Right cardiac atrium (tissue), 5 donors: ENCODE data around the gene ITGAD. TPM values are rescaled to one million over a fixed set of nuclear protein-coding genes. Genes with fewer than 3 reads are reported as not detected.

Source experiments
- ATAC-seq, 2 donors: fragments of 200-7000 bp; cut with Tn5 transposase; one replicate each; pipeline versions ENCODE4 v1.8.0 to v1.9.1; 2020; ENCODE audit warnings: moderate library complexity in 2 of 2, mild to moderate bottlenecking in 1 of 2
- DNase-seq, 3 donors: peaks; one replicate each; pipeline ENCODE4 v3.0.0-alpha.2; 2020
- H3K27ac ChIP-seq: one replicate; pipeline ENCODE4 v1.5.1; 2013; ENCODE audit warnings: mild to moderate bottlenecking, low read length, control low read depth, moderate library complexity
- H3K27me3 ChIP-seq: one replicate; pipeline ENCODE4 v1.6.1; 2013; ENCODE audit not compliant: control insufficient read depth, insufficient read depth
- H3K4me1 ChIP-seq: one replicate; pipeline ENCODE4 v1.6.1; 2013; ENCODE audit warnings: low read length; ENCODE audit not compliant: control insufficient read depth, insufficient read depth
- H3K4me3 ChIP-seq: one replicate; pipeline ENCODE4 v1.5.1; 2013; ENCODE audit warnings: low read length, control low read depth
- H3K9me3 ChIP-seq: one replicate; pipeline ENCODE4 v1.6.1; 2013; ENCODE audit warnings: low read length; ENCODE audit not compliant: control insufficient read depth
- WGBS: extraction: QIAGEN DNeasy Blood & Tissue Kit; methylation state at CpG from one replicate; pipeline ENCODE4 v1.1.7; 2013; 5-methylcytosine and 5-hydroxymethylcytosine counted together
- intact Hi-C, 4 donors: fragments of 100-400 bp; cut with DNase I; formaldehyde crosslinking; loops; one replicate each; pipeline versions ENCODE4 v1.11.0 to v1.14.0; 2022 to 2023
- polyA plus RNA-seq: library from polyadenylated mRNA; stranded (reverse); fragments of 200-250 nt; gene quantifications from one replicate; pipeline ENCODE4 v1.2.3, GENCODE V29; 2013
- total RNA-seq, 4 donors: library from RNA; stranded (reverse); fragmentation: NEBNext Ultra II Directional; extraction: Animal tissue kit (Norgen Biotek cat#: 25700); gene quantifications; one replicate each; pipeline ENCODE4 v1.2.1, GENCODE V29; 2021
- donor health status: healthy with polysubstance abuse.
- donor health status: DM: no; HTN: yes; CAD: no.
- donor health status: DM: no; HTN: no; CAD: no.
- donor health status: DM: no; HTN: yes; CAD: no; lungs with severe emphysema.
- donor health status: DM: yes; HTN: yes; CAD: no.

ITGAD gene
- total and polyA plus RNA-seq, 5 donors = not detected

DNA sequence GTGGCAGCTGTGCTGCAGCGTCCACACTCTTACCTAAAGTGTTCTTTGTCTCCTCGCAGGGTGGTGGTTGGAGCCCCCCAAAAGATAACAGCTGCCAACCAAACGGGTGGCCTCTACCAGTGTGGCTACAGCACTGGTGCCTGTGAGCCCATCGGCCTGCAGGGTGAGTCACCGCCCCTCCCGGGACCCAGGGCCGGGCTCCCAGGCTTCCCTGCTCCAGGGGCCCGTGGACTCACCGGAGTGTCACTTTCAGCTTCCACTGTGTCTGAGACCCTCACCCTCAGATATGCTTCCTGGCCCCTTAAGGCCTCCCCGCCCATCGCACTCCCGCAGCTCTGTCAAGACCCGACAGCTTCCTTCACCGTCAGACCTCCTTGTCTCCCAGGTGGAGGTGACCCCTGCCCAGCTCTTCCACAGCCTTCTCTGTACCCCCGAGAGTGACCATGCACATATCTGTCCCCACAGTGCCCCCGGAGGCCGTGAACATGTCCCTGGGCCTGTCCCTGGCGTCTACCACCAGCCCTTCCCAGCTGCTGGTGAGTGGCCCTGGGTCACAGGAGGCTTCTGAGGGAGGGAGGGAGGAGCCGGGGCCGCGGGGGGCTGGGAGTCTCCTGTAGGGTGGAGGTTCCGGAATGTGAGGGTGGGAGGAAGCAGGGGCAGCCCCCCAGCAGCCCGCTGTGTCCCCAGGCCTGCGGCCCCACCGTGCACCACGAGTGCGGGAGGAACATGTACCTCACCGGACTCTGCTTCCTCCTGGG, 36.4 kb upstream of the ITGAD start:
- no peak overlapping the region for H3K4me3 ChIP-seq
- H3K27ac ChIP-seq = no peak overlapping the region
- 58% methylated on average over 28 of the region's 28 CpGs for WGBS

GRCh38 chr16:31357324-31358109, 35.6 kb upstream of the ITGAD start:
- no peaks in the 10 kb centered on the region for H3K9me3 ChIP-seq
- no peak overlapping the region for H3K4me3 ChIP-seq
- H3K27me3 ChIP-seq = no peaks in the 10 kb centered on the region
- no peak for DNase-seq
- ATAC-seq = peak; percentile 18 to 50
- intact Hi-C loops = no loop called here
- H3K27ac ChIP-seq = no peak overlapping the region
- 63% methylated on average over 18 of the region's 18 CpGs for WGBS
- no peaks in the 10 kb centered on the region for H3K4me1 ChIP-seq

More for the DNA sequence above, 36.4 kb upstream of the ITGAD start:
- Histone ChIP-seq H3K27me3 (no peaks in the 10 kb centered on the region), H3K9me3 (no peaks in the 10 kb centered on the region), H3K4me1 (no peaks in the 10 kb centered on the region)
- DNase-seq (no peak), ATAC-seq (no peak)
- intact Hi-C loops = no loop called here

DNA sequence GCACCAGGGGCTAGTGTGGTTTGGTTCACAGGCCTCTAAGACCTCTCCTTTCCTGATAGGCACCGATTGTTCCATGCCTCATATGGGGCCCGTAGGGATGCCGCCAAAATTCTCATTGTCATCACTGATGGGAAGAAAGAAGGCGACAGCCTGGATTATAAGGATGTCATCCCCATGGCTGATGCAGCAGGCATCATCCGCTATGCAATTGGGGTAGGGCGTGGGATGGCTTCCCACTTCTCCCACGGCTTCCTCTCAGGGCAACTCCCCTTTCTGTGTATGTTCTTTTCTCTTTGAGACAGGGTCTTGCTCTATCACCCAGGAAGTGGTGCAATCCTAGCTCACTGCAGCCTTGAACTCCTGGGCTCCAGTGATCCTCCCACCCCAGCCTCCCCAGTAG, 32.9 kb upstream of the ITGAD start:
- Histone ChIP-seq H3K27me3 (no peaks in the 10 kb centered on the region), H3K4me1 (no peaks in the 10 kb centered on the region), H3K27ac (no peak overlapping the region), H3K4me3 (no peak overlapping the region), H3K9me3 (no peaks in the 10 kb centered on the region)
- intact Hi-C loops = no loop called here
- 76% methylated on average over 7 of the region's 7 CpGs for WGBS
- no peak for ATAC-seq
- DNase-seq = no peak

- intact Hi-C loops = no loop called here
- H3K27me3 ChIP-seq = no peaks in the 10 kb centered on the region
- no peak overlapping the region for H3K4me3 ChIP-seq
- no peaks in the 10 kb centered on the region for H3K9me3 ChIP-seq
- DNase-seq (no peak), ATAC-seq (no peak)
- whole genome bisulfite sequencing = 73% methylated on average over 28 of the region's 28 CpGs
- no peaks in the 10 kb centered on the region for H3K4me1 ChIP-seq
- no peak overlapping the region for H3K27ac ChIP-seq
These were observed 31.7 kb upstream of the ITGAD start for GRCh38 chr16:31361201-31362110.

- H3K4me3 ChIP-seq = no peak overlapping the region
- ATAC-seq (peak in 1 of 2 donors; percentile 40), DNase-seq (no peak)
- no peaks in the 10 kb centered on the region for H3K9me3 ChIP-seq
- intact Hi-C loops = no loop called here
- H3K27ac ChIP-seq = no peak overlapping the region
- H3K27me3 ChIP-seq = no peaks in the 10 kb centered on the region
- 82% methylated on average over 26 of the region's 26 CpGs for WGBS
- H3K4me1 ChIP-seq = no peaks in the 10 kb centered on the region
These were observed 30.4 kb upstream of the ITGAD start for GRCh38 chr16:31362476-31363405.

DNA sequence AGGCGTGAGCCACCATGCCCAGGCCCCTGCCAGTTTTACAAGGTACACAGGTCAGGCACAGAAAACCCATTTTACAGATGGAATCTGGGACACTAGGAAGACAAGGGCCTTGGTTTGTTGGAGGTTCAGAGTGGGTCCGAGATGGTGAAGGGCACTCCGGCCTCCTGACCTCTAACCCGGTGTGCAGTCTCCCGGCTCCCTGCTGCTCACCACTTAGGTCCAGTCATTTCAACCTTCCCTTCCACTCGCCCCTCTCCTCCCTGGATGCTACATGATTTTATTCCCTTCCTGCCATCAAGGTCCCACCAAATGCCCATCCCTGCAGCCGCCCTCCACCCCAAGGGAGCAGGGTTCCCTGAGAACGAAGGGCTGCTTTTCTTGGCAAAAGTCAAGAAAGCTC, 29.4 kb upstream of the ITGAD start:
- H3K4me1 ChIP-seq = no peaks in the 10 kb centered on the region
- intact Hi-C loops = no loop called here
- WGBS = 86% methylated on average over 8 of the region's 8 CpGs

GRCh38 chr16:31364421-31364820, 28.7 kb upstream of the ITGAD start:
- ATAC-seq (no peak), DNase-seq (no peak)
- H3K4me3 ChIP-seq = no peak overlapping the region
- no peaks in the 10 kb centered on the region for H3K9me3 ChIP-seq
- no peaks in the 10 kb centered on the region for H3K4me1 ChIP-seq
- intact Hi-C loops = no loop called here
- WGBS = 78% methylated on average over 6 of the region's 6 CpGs
- H3K27me3 ChIP-seq = no peaks in the 10 kb centered on the region
- no peak overlapping the region for H3K27ac ChIP-seq

More for the DNA sequence above, 29.4 kb upstream of the ITGAD start:
- no peak overlapping the region for H3K4me3 ChIP-seq
- H3K27ac ChIP-seq = no peak overlapping the region
- DNase-seq (no peak), ATAC-seq (no peak)
- no peaks in the 10 kb centered on the region for H3K27me3 ChIP-seq
- no peaks in the 10 kb centered on the region for H3K9me3 ChIP-seq

DNA sequence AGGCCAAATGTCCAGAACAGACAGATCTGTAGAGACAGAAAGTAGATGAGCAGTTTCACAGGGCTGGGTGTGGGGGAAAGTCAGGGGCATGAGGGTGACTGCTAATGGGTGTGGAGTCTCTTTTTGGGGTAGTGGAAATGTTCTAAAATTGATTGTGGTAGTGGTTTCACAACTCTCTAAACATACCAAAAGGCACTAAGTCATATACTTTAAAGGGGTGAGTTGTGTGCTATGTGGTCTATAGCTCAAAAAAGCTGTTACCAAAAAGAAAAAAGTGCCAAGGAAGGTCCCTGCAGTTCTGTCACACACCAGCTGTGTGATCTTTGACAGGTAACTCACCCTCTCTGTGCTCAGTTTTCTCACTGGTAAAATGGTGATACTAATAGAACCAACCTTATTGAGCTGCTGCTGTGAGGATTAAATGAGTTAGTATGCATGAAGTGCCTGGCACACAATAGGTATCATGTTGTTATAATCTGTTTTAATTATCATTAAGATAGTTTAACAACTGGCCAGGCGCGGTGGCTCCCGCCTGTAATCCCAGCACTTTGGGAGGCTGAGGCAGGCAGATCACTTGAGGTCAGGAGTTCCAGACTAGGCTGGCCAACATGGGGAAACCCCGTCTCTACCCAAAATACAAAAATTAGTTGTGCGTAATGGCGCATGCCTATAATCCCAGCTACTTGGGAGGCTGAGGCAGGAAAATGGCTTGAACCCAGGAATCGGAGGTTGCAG, 27.8 kb upstream of the ITGAD start:
- H3K4me3 ChIP-seq = no peak overlapping the region
- H3K4me1 ChIP-seq = no peaks in the 10 kb centered on the region
- intact Hi-C loops = no loop called here
- DNase-seq = no peak
- WGBS = 87% methylated on average over 7 of the region's 7 CpGs
- H3K27ac ChIP-seq = no peak overlapping the region
- no peak for ATAC-seq
- H3K9me3 ChIP-seq = no peaks in the 10 kb centered on the region
- no peaks in the 10 kb centered on the region for H3K27me3 ChIP-seq

DNA sequence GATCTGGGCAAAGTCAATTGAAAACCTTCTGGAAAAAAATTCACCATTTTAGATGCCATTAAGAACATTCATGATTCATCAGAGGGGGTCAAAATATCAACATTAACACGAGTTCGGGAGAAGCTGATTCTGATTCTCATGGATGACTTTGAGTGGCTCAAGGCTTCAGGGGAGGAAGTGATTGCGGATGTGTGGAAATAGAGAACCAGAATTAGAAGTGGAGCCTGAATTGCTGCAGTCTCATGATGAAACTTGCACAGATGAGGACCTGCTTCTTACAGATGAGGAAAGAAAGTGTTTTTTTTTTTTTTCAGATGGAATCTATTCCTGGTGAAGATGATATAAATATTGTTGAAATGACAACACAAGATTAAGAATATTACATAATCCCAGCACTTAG, 25.3 kb upstream of the ITGAD start:
- intact Hi-C loops = no loop called here
- ATAC-seq (no peak), DNase-seq (no peak)
- Histone ChIP-seq H3K27ac (no peak overlapping the region), H3K4me1 (no peaks in the 10 kb centered on the region), H3K4me3 (no peak overlapping the region), H3K27me3 (no peaks in the 10 kb centered on the region), H3K9me3 (no peaks in the 10 kb centered on the region)
- WGBS = 79% methylated on average over 3 of the region's 3 CpGs

DNA sequence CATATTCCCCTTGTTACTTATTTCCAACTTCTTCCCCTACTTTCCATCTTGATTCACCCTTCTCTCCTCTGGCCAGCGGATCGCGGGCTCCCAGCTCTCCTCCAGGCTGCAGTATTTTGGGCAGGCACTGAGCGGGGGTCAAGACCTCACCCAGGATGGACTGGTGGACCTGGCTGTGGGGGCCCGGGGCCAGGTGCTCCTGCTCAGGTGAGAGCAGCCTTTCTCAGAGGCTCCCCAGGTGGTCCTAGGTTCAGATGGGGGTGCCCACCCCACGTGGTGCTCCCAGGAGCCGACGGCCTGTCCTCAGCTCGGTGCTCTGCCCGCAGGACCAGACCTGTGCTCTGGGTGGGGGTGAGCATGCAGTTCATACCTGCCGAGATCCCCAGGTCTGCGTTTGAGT, 22.1 kb upstream of the ITGAD start:
- Histone ChIP-seq H3K4me3 (no peak overlapping the region), H3K9me3 (no peaks in the 10 kb centered on the region), H3K27me3 (no peaks in the 10 kb centered on the region), H3K4me1 (no peaks in the 10 kb centered on the region), H3K27ac (no peak overlapping the region)
- DNase-seq (no peak), ATAC-seq (no peak)
- intact Hi-C loops = no loop called here
- 87% methylated on average over 12 of the region's 12 CpGs for WGBS
